Measurements from ENCODE around the gene PITPNC1.

DNA sequence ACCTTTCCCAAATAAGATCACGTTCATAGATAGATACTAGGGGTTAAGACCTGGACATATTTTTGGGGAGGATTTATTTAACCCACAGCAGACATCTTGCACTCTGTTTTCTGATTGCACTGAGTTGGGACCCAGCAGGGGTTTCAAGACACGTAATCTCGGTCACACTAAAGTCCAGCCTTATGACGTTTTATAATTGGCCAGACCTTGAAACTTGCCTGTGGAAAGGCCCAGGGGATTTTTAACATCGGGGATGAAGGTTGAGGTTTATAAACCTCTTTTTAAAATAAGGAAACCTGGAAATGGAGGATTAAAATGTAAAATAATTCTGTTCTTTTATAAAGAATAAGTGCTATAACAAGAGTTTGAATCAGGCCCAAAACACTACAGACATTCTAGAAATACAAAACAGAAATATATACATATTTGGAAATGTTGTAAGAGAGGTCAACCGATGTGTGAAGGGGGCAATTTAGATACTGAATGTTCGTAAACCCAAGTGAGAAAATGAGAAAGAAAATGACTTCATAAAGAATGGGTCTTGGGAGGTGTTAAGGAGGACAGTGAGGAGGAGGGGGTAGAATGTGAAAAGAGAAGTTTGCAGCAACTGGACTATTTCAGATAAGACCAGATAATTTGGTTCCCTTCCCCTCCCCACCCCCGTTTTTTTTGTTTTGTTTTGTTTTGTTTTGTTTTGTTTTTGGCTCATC is 279.6 kb downstream of the PITPNC1 start:
- TF ChIP-seq, protein P1, sequence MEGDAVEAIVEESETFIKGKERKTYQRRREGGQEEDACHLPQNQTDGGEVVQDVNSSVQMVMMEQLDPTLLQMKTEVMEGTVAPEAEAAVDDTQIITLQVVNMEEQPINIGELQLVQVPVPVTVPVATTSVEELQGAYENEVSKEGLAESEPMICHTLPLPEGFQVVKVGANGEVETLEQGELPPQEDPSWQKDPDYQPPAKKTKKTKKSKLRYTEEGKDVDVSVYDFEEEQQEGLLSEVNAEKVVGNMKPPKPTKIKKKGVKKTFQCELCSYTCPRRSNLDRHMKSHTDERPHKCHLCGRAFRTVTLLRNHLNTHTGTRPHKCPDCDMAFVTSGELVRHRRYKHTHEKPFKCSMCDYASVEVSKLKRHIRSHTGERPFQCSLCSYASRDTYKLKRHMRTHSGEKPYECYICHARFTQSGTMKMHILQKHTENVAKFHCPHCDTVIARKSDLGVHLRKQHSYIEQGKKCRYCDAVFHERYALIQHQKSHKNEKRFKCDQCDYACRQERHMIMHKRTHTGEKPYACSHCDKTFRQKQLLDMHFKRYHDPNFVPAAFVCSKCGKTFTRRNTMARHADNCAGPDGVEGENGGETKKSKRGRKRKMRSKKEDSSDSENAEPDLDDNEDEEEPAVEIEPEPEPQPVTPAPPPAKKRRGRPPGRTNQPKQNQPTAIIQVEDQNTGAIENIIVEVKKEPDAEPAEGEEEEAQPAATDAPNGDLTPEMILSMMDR (conservative IDR thresholded peaks at IDR 0.05 in 1 of 2, IDR thresholded peaks at IDR 0.05 in 1 of 2; ENCODE audit: extremely low read depth in 1 of 2, insufficient read depth in 1 of 2, low read depth in 1 of 2, low read length in 2 of 2) = no peak
- no peak for TF ChIP-seq EZH2 (IDR thresholded peaks at IDR 0.05; ENCODE audit: borderline replicate concordance, low read length)
